Measurements from ENCODE around the gene METTL23.
"Not testable (repeated sequence)": the region's sequence is repeated elsewhere in the genome, so short reads cannot be mapped to it uniquely, and the experiment has no call there.

Gene METTL23

GRCh38 chr17:76727745-76728456, 1.3 kb downstream of the METTL23 start:
- H3K27ac Mint-ChIP-seq = peak overlapping the region; percentile 99
- H3K4me1 Mint-ChIP-seq (ENCODE audit: low read depth) = peaks cover 23% of the 10 kb centered on the region

GRCh38 chr17:76731800-76732733, 5.4 kb downstream of the METTL23 start:
- H3K27ac Mint-ChIP-seq = peak overlapping the region; percentile 52
- peaks cover 65% of the 10 kb centered on the region for H3K36me3 Mint-ChIP-seq (ENCODE audit: low read depth)
- H3K27me3 Mint-ChIP-seq (ENCODE audit: low read depth); DNase-seq (ENCODE audit: low spot score); H3K9me3 Mint-ChIP-seq: not testable (repeated sequence)
- H3K4me3 Mint-ChIP-seq = peak overlapping the region; percentile 96
- peaks cover 35% of the 10 kb centered on the region for H3K4me1 Mint-ChIP-seq (ENCODE audit: low read depth)

More at GRCh38 chr17:76727745-76728456, 1.3 kb downstream of the METTL23 start:
- H3K36me3 Mint-ChIP-seq (ENCODE audit: low read depth) = peaks cover 56% of the 10 kb centered on the region
- H3K27me3 Mint-ChIP-seq (ENCODE audit: low read depth) = no peaks in the 10 kb centered on the region
- no peaks in the 10 kb centered on the region for H3K9me3 Mint-ChIP-seq
- peak overlapping the region; percentile 96 for H3K4me3 Mint-ChIP-seq
- no peak for DNase-seq (ENCODE audit: low spot score)

- H3K4me1 Mint-ChIP-seq (ENCODE audit: low read depth) = peaks cover 33% of the 10 kb centered on the region
- peaks cover 59% of the 10 kb centered on the region for H3K36me3 Mint-ChIP-seq (ENCODE audit: low read depth)
- no peaks in the 10 kb centered on the region for H3K27me3 Mint-ChIP-seq (ENCODE audit: low read depth)
- H3K9me3 Mint-ChIP-seq = no peaks in the 10 kb centered on the region
- peak overlapping the region; percentile 98 for H3K27ac Mint-ChIP-seq
- no peak for DNase-seq (ENCODE audit: low spot score)
- peak overlapping the region; percentile 96 for H3K4me3 Mint-ChIP-seq
Measured at GRCh38 chr17:76732734-76733617, 6.3 kb downstream of the METTL23 start.

GRCh38 chr17:76733618-76733957, 6.9 kb downstream of the METTL23 start:
- peaks cover 59% of the 10 kb centered on the region for H3K36me3 Mint-ChIP-seq (ENCODE audit: low read depth)
- peak overlapping the region; percentile 96 for H3K4me3 Mint-ChIP-seq
- no peak for DNase-seq (ENCODE audit: low spot score)
- H3K27ac Mint-ChIP-seq = peak overlapping the region; percentile 98
- H3K9me3 Mint-ChIP-seq = no peaks in the 10 kb centered on the region
- peaks cover 34% of the 10 kb centered on the region for H3K4me1 Mint-ChIP-seq (ENCODE audit: low read depth)
- H3K27me3 Mint-ChIP-seq (ENCODE audit: low read depth) = no peaks in the 10 kb centered on the region

- peaks cover 57% of the 10 kb centered on the region for H3K36me3 Mint-ChIP-seq (ENCODE audit: low read depth)
- H3K4me1 Mint-ChIP-seq (ENCODE audit: low read depth) = peaks cover 39% of the 10 kb centered on the region
- peak overlapping the region; percentile 98 for H3K27ac Mint-ChIP-seq
- DNase-seq (ENCODE audit: low spot score) = no peak
- H3K27me3 Mint-ChIP-seq (ENCODE audit: low read depth) = no peaks in the 10 kb centered on the region
- H3K4me3 Mint-ChIP-seq = peak overlapping the region; percentile 96
- no peaks in the 10 kb centered on the region for H3K9me3 Mint-ChIP-seq
Measured at GRCh38 chr17:76734080-76734840, 7.6 kb downstream of the METTL23 start.

DNA sequence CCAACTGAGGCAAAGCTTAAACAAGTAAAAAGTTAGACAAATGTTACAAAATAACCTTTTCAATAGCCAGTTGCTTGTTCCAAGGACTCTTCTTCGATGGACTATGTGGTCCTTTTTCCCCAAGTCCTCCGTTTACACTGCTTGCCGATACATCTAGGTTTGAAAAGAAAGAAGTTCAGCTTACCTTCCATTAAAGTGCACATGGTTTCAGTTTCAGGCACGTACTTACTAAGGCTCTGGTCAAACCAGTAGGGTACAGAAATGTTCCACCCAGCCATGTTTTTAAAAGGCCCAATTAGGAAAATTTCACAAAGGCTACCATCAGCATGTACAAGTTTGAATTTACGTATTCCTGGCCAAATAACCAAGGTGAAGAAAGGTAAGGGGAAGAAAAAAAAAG, 8.4 kb downstream of the METTL23 start:
- H3K4me1 Mint-ChIP-seq (ENCODE audit: low read depth) = peaks cover 36% of the 10 kb centered on the region

DNA sequence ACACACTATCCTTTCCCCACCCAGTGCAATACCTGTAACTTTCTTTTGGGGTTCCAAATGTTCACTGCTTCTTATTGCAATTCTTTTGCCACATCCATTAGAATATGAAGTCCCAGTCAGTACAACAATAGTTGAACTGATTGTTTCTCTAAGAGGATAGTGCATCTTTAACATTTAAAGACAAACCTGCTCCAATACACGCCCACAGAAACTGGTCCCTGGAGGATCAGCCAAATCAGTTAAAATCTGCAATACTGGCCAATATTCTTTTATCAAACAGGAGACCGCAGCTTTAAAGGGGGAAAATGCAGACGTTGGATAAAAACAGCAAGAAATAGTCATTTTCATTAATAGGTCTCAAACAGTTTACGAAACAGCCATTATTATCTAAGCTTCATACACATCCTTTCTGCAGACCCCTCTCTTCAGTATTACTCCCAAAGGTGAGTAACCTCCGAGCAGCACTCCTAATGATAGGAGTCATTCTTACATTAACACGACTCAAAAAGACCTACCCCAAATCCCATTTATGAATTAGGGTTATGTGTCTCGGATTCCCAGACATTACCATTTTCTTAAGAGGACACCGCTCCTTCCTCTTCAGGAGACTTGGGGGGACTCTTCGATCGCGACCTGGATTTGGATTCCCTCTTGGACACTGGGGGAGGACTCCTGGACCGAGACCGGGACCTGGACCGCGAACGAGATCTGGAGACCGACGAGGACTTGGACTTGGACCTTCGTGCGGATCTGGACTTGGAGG, 9.1 kb downstream of the METTL23 start:
- Mint-ChIP-seq H3K27ac (peak overlapping the region; percentile 98), H3K4me3 (peak overlapping the region; percentile 96), H3K36me3 (ENCODE audit: low read depth) (peaks cover 49% of the 10 kb centered on the region), H3K9me3 (no peaks in the 10 kb centered on the region), H3K4me1 (ENCODE audit: low read depth) (peaks cover 36% of the 10 kb centered on the region), H3K27me3 (ENCODE audit: low read depth) (no peaks in the 10 kb centered on the region)
- DNase-seq (ENCODE audit: low spot score) = no peak

More for the DNA sequence above, 8.4 kb downstream of the METTL23 start:
- peaks cover 51% of the 10 kb centered on the region for H3K36me3 Mint-ChIP-seq (ENCODE audit: low read depth)
- DNase-seq (ENCODE audit: low spot score) = no peak
- H3K4me3 Mint-ChIP-seq = peak overlapping the region; percentile 96
- peak overlapping the region; percentile 98 for H3K27ac Mint-ChIP-seq
- H3K9me3 Mint-ChIP-seq = no peaks in the 10 kb centered on the region
- no peaks in the 10 kb centered on the region for H3K27me3 Mint-ChIP-seq (ENCODE audit: low read depth)

GRCh38 chr17:76736349-76737081, 9.9 kb downstream of the METTL23 start:
- Mint-ChIP-seq H3K4me1 (ENCODE audit: low read depth) (peaks cover 35% of the 10 kb centered on the region), H3K9me3 (no peaks in the 10 kb centered on the region), H3K27me3 (ENCODE audit: low read depth) (no peaks in the 10 kb centered on the region), H3K36me3 (ENCODE audit: low read depth) (peaks cover 46% of the 10 kb centered on the region), H3K4me3 (peak overlapping the region; percentile 96), H3K27ac (peak overlapping the region; percentile 98)
- peak; percentile 73 for DNase-seq (ENCODE audit: low spot score)

DNA sequence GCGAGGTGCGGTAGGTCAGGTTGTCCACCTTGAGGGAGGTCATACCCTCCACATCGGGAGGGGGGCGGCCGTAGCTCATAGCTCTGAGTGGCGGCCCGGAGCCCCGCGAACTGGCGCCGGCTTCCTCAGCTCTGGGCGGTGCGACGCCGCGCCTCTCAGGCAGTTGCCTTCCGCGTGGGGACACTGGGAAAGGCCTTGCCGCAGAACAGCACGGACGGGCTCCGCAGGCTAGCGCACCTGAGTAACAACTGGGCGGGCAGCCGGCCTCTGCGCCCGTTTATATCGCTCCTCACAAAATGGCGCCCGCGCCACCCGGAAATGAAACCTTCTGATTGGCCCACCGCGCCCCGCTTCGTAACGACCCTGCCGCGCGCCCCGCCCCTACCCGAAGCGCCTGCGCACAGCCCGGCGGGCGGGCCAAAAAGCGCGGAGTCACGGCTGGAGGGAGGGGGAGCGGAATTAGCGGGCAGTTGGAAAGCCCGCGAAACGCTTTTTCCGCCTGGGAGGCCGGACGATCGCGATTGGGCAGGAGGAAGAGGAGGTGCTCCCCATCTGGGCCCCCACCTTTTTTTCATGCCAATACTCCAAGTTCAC, 10.5 kb downstream of the METTL23 start, which contains the start of gene SRSF2:
SRSF2 (minus strand) TSS at position 250 of the 594 bp plus-strand sequence; CDS start at position 79, 171 bp downstream.
- Mint-ChIP-seq H3K4me3 (peak within 1 kb of the TSS; percentile 96), H3K27ac (peak within 1 kb of the TSS; percentile 98), H3K4me1 (ENCODE audit: low read depth) (peaks cover 32% of the 10 kb centered on the region), H3K36me3 (ENCODE audit: low read depth) (peaks cover 45% of the 10 kb centered on the region), H3K27me3 (ENCODE audit: low read depth) (no peaks in the 10 kb centered on the region), H3K9me3 (no peaks in the 10 kb centered on the region)
- DNase-seq (ENCODE audit: low spot score) = peak; percentile 100

DNA sequence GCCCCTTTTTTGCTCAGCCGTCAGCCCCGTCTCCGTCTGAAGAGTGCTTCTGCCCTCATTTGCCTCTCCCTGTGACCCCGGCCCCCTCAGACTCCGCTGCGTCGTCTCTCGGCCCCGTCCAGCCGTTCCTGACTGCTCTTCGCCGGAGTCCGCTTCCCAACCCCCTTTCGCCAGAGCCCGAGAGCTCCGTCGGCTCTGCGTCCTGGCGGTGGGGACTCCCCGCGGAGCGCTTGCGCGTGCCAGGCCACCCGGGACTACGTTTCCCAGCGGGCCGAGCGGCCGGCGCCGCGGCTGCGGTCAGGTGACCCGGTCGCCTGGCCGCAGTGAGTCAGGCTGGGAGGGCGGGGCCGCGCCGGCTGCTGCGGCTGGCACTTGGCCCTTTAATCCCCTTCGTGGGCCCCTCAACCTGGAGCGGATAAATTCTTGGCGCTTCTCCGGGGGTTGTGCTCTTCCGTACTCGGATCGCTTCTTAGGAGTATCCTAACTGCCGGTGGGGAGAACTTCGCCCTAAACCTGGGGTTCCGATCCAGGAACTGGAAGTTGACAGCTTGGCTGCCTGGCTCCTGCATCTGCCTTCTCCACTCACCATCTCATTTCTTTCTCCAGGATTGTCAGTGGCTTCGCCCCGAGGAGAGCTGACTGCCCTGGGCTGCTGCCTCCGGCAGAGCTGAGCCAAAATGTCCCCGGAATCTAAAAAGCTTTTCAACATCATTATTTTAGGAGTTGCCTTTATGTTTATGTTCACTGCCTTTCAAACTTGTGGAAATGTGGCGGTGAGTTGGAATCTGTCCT, 11.2 kb downstream of the METTL23 start, which contains the start of gene MFSD11:
MFSD11 (plus strand) TSS at position 444 of the 792 bp plus-strand sequence; CDS start at position 678, 234 bp downstream.
- peaks cover 32% of the 10 kb centered on the region for H3K4me1 Mint-ChIP-seq (ENCODE audit: low read depth)
- peak within 1 kb of the TSS; percentile 94 for H3K4me3 Mint-ChIP-seq
- H3K27ac Mint-ChIP-seq = peak within 1 kb of the TSS; percentile 97
- H3K27me3 Mint-ChIP-seq (ENCODE audit: low read depth) = no peaks in the 10 kb centered on the region
- H3K9me3 Mint-ChIP-seq = no peaks in the 10 kb centered on the region
- H3K36me3 Mint-ChIP-seq (ENCODE audit: low read depth) = peaks cover 43% of the 10 kb centered on the region
- DNase-seq (ENCODE audit: low spot score) = peak; percentile 95

DNA sequence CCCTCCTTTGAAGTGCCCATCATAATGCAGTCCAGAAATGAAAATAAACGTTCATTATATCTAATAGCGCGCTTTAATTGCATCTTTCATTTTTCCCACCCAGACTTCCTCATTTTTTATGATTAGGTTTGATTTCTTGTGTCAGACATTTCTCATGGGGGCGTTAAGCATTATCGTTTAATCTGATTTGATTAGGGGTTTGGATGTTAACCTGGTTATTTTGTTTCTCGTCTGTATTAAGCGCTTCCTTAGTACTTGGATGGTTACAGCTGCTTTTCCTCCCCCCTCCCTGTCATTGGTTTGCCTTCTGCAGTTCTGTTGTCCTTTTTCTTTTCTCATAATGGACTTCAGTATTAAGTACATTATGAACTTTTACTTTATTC, 11.8 kb downstream of the METTL23 start:
- DNase-seq (ENCODE audit: low spot score) = no peak
- Mint-ChIP-seq H3K27ac (peak overlapping the region; percentile 97), H3K27me3 (ENCODE audit: low read depth) (no peaks in the 10 kb centered on the region), H3K4me3 (peak overlapping the region; percentile 94), H3K9me3 (no peaks in the 10 kb centered on the region), H3K36me3 (ENCODE audit: low read depth) (peaks cover 41% of the 10 kb centered on the region), H3K4me1 (ENCODE audit: low read depth) (peaks cover 28% of the 10 kb centered on the region)
